ENCODE measurements around the gene FAM83F. TPM values are rescaled to one million over a fixed set of nuclear protein-coding genes. Genes with fewer than 3 reads are reported as not detected.
A peak's percentile ranks its signal among the peaks of the same experiment; 100 is the strongest.

FAM83F gene
- total RNA-seq (1 to 10 TPM in 4 of 7 donors, under 1 TPM in 3; 0.20 to 3.4 (median 1.7) TPM), polyA plus RNA-seq (under 1 TPM; 0.12 to 0.51 TPM)
- long read RNA-seq, donor 1, partial matches to known transcripts: 0 of 2 reads
- long read RNA-seq, donor 1, other reads (novel, unspliced or antisense): 2 of 2 reads
- long read RNA-seq, donor 2: 0 reads
- long read RNA-seq, donor 3, full-length matches to known transcripts: 1 of 1 reads
- long read RNA-seq, donor 3, partial matches to known transcripts: 0 of 1 reads
- long read RNA-seq, donor 3, other reads (novel, unspliced or antisense): 0 of 1 reads

DNA sequence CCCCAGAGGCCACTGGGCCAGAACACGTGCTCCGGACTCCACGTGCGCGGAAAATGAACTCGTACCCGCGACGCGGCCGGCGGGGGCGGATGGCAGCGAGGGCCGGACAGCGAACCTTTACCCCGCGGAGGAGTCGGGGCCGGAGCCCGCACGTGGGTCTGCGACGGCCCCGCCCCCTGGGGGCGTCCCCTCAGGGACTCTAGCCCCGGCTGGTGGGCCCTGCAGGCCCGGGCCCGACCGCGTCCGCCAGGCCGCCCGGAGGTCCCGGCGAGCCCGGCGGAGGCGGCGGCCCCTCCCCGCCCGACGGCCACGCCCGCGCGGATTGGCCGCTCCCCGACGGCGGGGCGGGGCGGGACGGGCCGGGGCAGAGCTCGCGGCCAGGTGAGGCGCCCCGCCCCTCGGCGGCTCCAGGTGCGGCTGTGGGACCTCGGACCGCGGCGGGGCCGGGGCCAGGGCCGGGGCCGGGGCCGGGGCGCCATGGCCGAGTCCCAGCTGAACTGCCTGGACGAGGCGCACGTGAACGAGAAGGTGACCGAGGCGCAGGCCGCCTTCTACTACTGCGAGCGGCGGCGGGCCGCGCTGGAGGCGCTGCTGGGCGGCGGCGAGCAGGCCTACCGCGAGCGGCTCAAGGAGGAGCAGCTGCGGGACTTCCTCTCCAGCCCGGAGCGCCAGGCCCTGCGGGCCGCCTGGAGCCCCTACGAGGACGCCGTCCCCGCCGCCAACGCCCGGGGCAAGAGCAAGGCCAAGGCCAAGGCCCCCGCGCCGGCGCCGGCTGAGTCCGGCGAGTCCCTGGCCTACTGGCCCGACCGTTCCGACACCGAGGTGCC lies at the start of gene FAM83F:
Gene FAM83F (plus strand): TSS at position 389 of the 827 bp plus-strand sequence. CDS start 89 bp downstream, at position 478.
- 5 to 16% (median 7%) methylated on average over 26 to 115 of the region's 115 CpGs for WGBS, 3 donors
- no peak within 1 kb of the TSS for H3K27ac ChIP-seq
- H3K36me3 ChIP-seq: no peaks in the 10 kb centered on the region
- H3K27me3 ChIP-seq: no peaks in the 10 kb centered on the region
- no peaks in the 10 kb centered on the region for H3K4me1 ChIP-seq (ENCODE audit: insufficient read depth)
- H3K4me3 ChIP-seq: peak within 1 kb of the TSS; percentile 25
- intact Hi-C loops (cut with DNase I): no loop called here
- TF ChIP-seq POLR2A (IDR thresholded peaks at IDR 0.05): no peak
- no peak for TF ChIP-seq EP300 (IDR thresholded peaks at IDR 0.05)
- no peak for TF ChIP-seq CTCF (IDR thresholded peaks at IDR 0.05)
- DNase-seq: peak in 3 of 5 donors; percentile 21 to 59 (median 30)
- H3K9me3 ChIP-seq: no peaks in the 10 kb centered on the region

GRCh38 chr22:39946126-39946502 lies 48.6 kb upstream of the FAM83F start:
- Histone ChIP-seq H3K4me1 (ENCODE audit: insufficient read depth) (no peaks in the 10 kb centered on the region), H3K36me3 (no peaks in the 10 kb centered on the region), H3K9me3 (no peaks in the 10 kb centered on the region), H3K27ac (no peak overlapping the region), H3K27me3 (no peaks in the 10 kb centered on the region), H3K4me3 (no peak overlapping the region)
- TF ChIP-seq CTCF (IDR thresholded peaks at IDR 0.05) (no peak), EP300 (IDR thresholded peaks at IDR 0.05) (no peak), POLR2A (IDR thresholded peaks at IDR 0.05) (no peak)
- 95 to 98% (median 96%) methylated on average over 4 of the region's 4 CpGs for WGBS, 3 donors
- intact Hi-C loops (cut with DNase I): no loop called here
- no peak for DNase-seq

DNA sequence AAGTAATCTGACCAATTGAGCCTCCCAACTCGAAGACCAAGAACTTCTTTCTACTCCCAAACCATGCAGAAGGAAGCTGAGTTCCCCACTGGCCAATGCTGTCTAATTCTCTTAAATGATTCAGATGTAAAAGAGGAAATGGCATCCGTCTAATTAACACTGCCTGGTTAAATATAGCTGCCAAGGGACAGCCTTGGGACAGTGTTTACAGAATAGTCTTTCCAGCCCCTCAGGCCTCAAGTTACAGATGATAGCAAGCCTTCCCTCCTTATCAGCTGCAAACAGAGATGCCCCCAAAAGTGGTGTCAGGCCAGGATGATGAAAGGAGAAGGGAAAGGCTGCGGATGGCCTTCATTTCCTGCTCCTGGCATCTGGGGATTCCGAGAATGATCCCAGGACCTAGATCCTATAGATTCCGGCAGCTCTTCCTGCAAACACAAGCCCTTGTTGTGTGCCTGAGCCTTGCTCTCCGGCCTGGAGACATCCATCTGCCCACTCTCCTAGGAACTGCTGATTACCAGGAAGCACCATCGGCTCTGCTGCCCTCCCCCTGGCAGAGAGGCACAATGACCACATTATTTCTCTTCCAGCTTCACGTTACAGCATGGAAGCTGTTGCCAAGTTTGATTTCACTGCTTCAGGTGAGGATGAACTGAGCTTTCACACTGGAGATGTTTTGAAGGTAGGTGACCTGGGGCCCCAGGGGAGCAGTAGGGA lies 48.1 kb upstream of the FAM83F start:
- 66 to 79% (median 70%) methylated on average over 8 of the region's 8 CpGs for WGBS, 3 donors

More for the DNA sequence above, 48.1 kb upstream of the FAM83F start:
- intact Hi-C loops (cut with DNase I): no loop called here
- TF ChIP-seq POLR2A (IDR thresholded peaks at IDR 0.05): no peak
- no peak for TF ChIP-seq EP300 (IDR thresholded peaks at IDR 0.05)
- no peak for TF ChIP-seq CTCF (IDR thresholded peaks at IDR 0.05)
- no peak overlapping the region for H3K4me3 ChIP-seq
- H3K9me3 ChIP-seq: no peaks in the 10 kb centered on the region
- no peak overlapping the region for H3K27ac ChIP-seq
- no peaks in the 10 kb centered on the region for H3K27me3 ChIP-seq
- no peaks in the 10 kb centered on the region for H3K36me3 ChIP-seq
- no peaks in the 10 kb centered on the region for H3K4me1 ChIP-seq (ENCODE audit: insufficient read depth)
- DNase-seq: no peak

Data from ovary (tissue), 10 donors.